AG09319 (cell line): ENCODE results near the gene ARFRP1.
"Not testable (repeated sequence)": the region's sequence is repeated elsewhere in the genome, so short reads cannot be mapped to it uniquely, and the experiment has no call there.

Source experiments
- DNase-seq: peaks from one replicate; pipeline ENCODE4 v3.0.0-alpha.2; 2010; ENCODE audit warnings: low read depth; ENCODE audit errors: extremely low read depth
- CTCF ChIP-seq: IDR thresholded peaks from 2 replicates; pipeline ENCODE4 v1.5.1; 2011; ENCODE audit warnings: low read depth, mild to moderate bottlenecking, inconsistent platforms, low read length, moderate library complexity

ARFRP1 gene

GRCh38 chr20:63655249-63655648 is 52.5 kb downstream of the ARFRP1 start:
- DNase-seq: no peak
- TF ChIP-seq CTCF: no peak

- DNase-seq: no peak
- no peak for TF ChIP-seq CTCF
Measured at GRCh38 chr20:63653974-63654668, 53.7 kb downstream of the ARFRP1 start.

GRCh38 chr20:63653041-63653973 is 54.5 kb downstream of the ARFRP1 start, which contains the start of gene STMN3:
Gene STMN3 (minus strand): TSS chr20:63653424. CDS start chr20:63653345, 79 bp downstream.
- no peak for TF ChIP-seq CTCF
- peak; percentile 81 for DNase-seq

- TF ChIP-seq CTCF: no peak
Measured at GRCh38 chr20:63652192-63652980, 55.4 kb downstream of the ARFRP1 start.

GRCh38 chr20:63651942-63652191 is 55.9 kb downstream of the ARFRP1 start:
- DNase-seq: no peak

More at GRCh38 chr20:63652192-63652980, 55.4 kb downstream of the ARFRP1 start:
- no peak for DNase-seq

GRCh38 chr20:63650486-63650885 is 57.3 kb downstream of the ARFRP1 start:
- not testable (repeated sequence) for DNase-seq

More at GRCh38 chr20:63651942-63652191, 55.9 kb downstream of the ARFRP1 start:
- TF ChIP-seq CTCF: no peak

- no peak for DNase-seq
- TF ChIP-seq CTCF: no peak
Measured at GRCh38 chr20:63648895-63649589, 58.7 kb downstream of the ARFRP1 start.
